ENCODE results near the gene TNNC1. TPM values are rescaled to one million over a fixed set of nuclear protein-coding genes. Genes with fewer than 3 reads are reported as not detected.

The TNNC1 gene
- total RNA-seq, 1 experiment from 2014 or later = 0.42 TPM

GRCh38 chr3:52471371-52472238, 17.8 kb upstream of the TNNC1 start:
- in situ Hi-C loops (cut with HindIII; ENCODE audit: low pct_unique_long_range_greater_than_20kb, low sequenced_read_pairs) = no loop called here
- peak; percentile 64 for DNase-seq (ENCODE audit: low read depth, low spot score)

GRCh38 chr3:52470920-52471319, 17.1 kb upstream of the TNNC1 start:
- in situ Hi-C loops (cut with HindIII; ENCODE audit: low pct_unique_long_range_greater_than_20kb, low sequenced_read_pairs) = no loop called here

GRCh38 chr3:52469001-52469400, 15.2 kb upstream of the TNNC1 start:
- DNase-seq (ENCODE audit: low read depth, low spot score) = no peak
- in situ Hi-C loops (cut with HindIII; ENCODE audit: low pct_unique_long_range_greater_than_20kb, low sequenced_read_pairs) = no loop called here

More at GRCh38 chr3:52470920-52471319, 17.1 kb upstream of the TNNC1 start:
- DNase-seq (ENCODE audit: low read depth, low spot score) = no peak

GRCh38 chr3:52468336-52468735, 14.5 kb upstream of the TNNC1 start:
- in situ Hi-C loops (cut with HindIII; ENCODE audit: low pct_unique_long_range_greater_than_20kb, low sequenced_read_pairs) = no loop called here

GRCh38 chr3:52463416-52463815, 9.6 kb upstream of the TNNC1 start:
- DNase-seq (ENCODE audit: low read depth, low spot score) = no peak
- in situ Hi-C loops (cut with HindIII; ENCODE audit: low pct_unique_long_range_greater_than_20kb, low sequenced_read_pairs) = no loop called here

More at GRCh38 chr3:52468336-52468735, 14.5 kb upstream of the TNNC1 start:
- no peak for DNase-seq (ENCODE audit: low read depth, low spot score)

GRCh38 chr3:52461874-52462273, 8.0 kb upstream of the TNNC1 start:
- no peak for DNase-seq (ENCODE audit: low read depth, low spot score)
- in situ Hi-C loops (cut with HindIII; ENCODE audit: low pct_unique_long_range_greater_than_20kb, low sequenced_read_pairs) = no loop called here

GRCh38 chr3:52458770-52459545, 5.1 kb upstream of the TNNC1 start:
- DNase-seq (ENCODE audit: low read depth, low spot score) = no peak
- in situ Hi-C loops (cut with HindIII; ENCODE audit: low pct_unique_long_range_greater_than_20kb, low sequenced_read_pairs) = no loop called here

GRCh38 chr3:52458031-52458760, 4.4 kb upstream of the TNNC1 start:
- DNase-seq (ENCODE audit: low read depth, low spot score) = no peak
- in situ Hi-C loops (cut with HindIII; ENCODE audit: low pct_unique_long_range_greater_than_20kb, low sequenced_read_pairs) = no loop called here

- no peak for DNase-seq (ENCODE audit: low read depth, low spot score)
- in situ Hi-C loops (cut with HindIII; ENCODE audit: low pct_unique_long_range_greater_than_20kb, low sequenced_read_pairs) = no loop called here
Observed at GRCh38 chr3:52456800-52457183, 3.0 kb upstream of the TNNC1 start.

GRCh38 chr3:52456169-52456799, 2.4 kb upstream of the TNNC1 start:
- in situ Hi-C loops (cut with HindIII; ENCODE audit: low pct_unique_long_range_greater_than_20kb, low sequenced_read_pairs) = no loop called here
- peak; percentile 23 for DNase-seq (ENCODE audit: low read depth, low spot score)

GRCh38 chr3:52455283-52456168, 1.7 kb upstream of the TNNC1 start, which contains the start of gene NISCH:
Gene NISCH (plus strand): TSS chr3:52455604. CDS start chr3:52455642, 38 bp downstream.
- in situ Hi-C loops (cut with HindIII; ENCODE audit: low pct_unique_long_range_greater_than_20kb, low sequenced_read_pairs) = no loop called here
- DNase-seq (ENCODE audit: low read depth, low spot score) = peak; percentile 80

- in situ Hi-C loops (cut with HindIII; ENCODE audit: low pct_unique_long_range_greater_than_20kb, low sequenced_read_pairs) = no loop called here
- DNase-seq (ENCODE audit: low read depth, low spot score) = no peak
Observed at GRCh38 chr3:52454938-52455282, 1.1 kb upstream of the TNNC1 start.

- no peak for DNase-seq (ENCODE audit: low read depth, low spot score)
- in situ Hi-C loops (cut with HindIII; ENCODE audit: low pct_unique_long_range_greater_than_20kb, low sequenced_read_pairs) = no loop called here
Observed at GRCh38 chr3:52454250-52454937, 553 bp upstream of the TNNC1 start.

- no peak for DNase-seq (ENCODE audit: low read depth, low spot score)
- in situ Hi-C loops (cut with HindIII; ENCODE audit: low pct_unique_long_range_greater_than_20kb, low sequenced_read_pairs) = no loop called here
Observed at GRCh38 chr3:52452570-52453221, 1.1 kb downstream of the TNNC1 start.

GRCh38 chr3:52452126-52452525, 1.7 kb downstream of the TNNC1 start:
- in situ Hi-C loops (cut with HindIII; ENCODE audit: low pct_unique_long_range_greater_than_20kb, low sequenced_read_pairs) = no loop called here
- no peak for DNase-seq (ENCODE audit: low read depth, low spot score)

Measured in SK-MEL-5 (cell line).